Stomach smooth muscle (tissue), 2 donors: ENCODE measurements around the gene GPRIN2.

Experiments used
- H3K27ac ChIP-seq: one replicate; pipeline ENCODE4 v1.7.0; 2013; ENCODE audit warnings: mild to moderate bottlenecking, low read length, inconsistent platforms
- H3K27me3 ChIP-seq, 2 donors: one replicate each; pipeline ENCODE4 v1.7.0; 2013; ENCODE audit warnings: low read length in 2 of 2; ENCODE audit not compliant: insufficient read depth in 2 of 2, control insufficient read depth in 1 of 2
- H3K36me3 ChIP-seq, 2 donors: one replicate each; pipeline ENCODE4 v1.7.0; 2013; ENCODE audit warnings: low read length in 2 of 2; ENCODE audit not compliant: control insufficient read depth in 2 of 2, insufficient read depth in 2 of 2
- H3K4me1 ChIP-seq: one replicate; pipeline ENCODE4 v1.7.0; 2013; ENCODE audit warnings: low read length; ENCODE audit not compliant: control insufficient read depth, insufficient read depth
- H3K4me3 ChIP-seq, 2 donors: one replicate each; pipeline ENCODE4 v1.7.0; 2013; ENCODE audit warnings: low read length in 2 of 2
- H3K9ac ChIP-seq, 2 donors: one replicate each; pipeline ENCODE4 v1.7.0; 2013; ENCODE audit warnings: low read length in 2 of 2, mild to moderate bottlenecking in 1 of 2
- H3K9me3 ChIP-seq, 2 donors: one replicate each; pipeline ENCODE4 v1.7.0; 2013; ENCODE audit warnings: low read length in 2 of 2; ENCODE audit not compliant: control insufficient read depth in 2 of 2
- donor health status: healthy.
- donor health status: Pancreatic carcinoma.

The GPRIN2 gene

GRCh38 chr10:46523962-46524471, 32.4 kb downstream of the GPRIN2 start:
- peaks cover 0 to 3% of the 10 kb centered on the region in 2 donors for H3K9me3 ChIP-seq
- H3K9ac ChIP-seq = peak overlapping the region in 1 of 2 donors; percentile 2
- peak overlapping the region in 1 of 2 donors; percentile 8 for H3K4me3 ChIP-seq
- H3K27ac ChIP-seq = peak overlapping the region; percentile 46
- H3K36me3 ChIP-seq = peaks cover 0 to 2% of the 10 kb centered on the region in 2 donors
- H3K4me1 ChIP-seq = peaks cover 31% of the 10 kb centered on the region
- H3K27me3 ChIP-seq = peaks cover 0 to 42% of the 10 kb centered on the region in 2 donors

- Histone ChIP-seq H3K4me1 (peaks cover 31% of the 10 kb centered on the region), H3K27ac (peak overlapping the region; percentile 46), H3K9me3 (peaks cover 0 to 3% of the 10 kb centered on the region in 2 donors), H3K4me3 (peak overlapping the region in 1 of 2 donors; percentile 8), H3K27me3 (peaks cover 0 to 39% of the 10 kb centered on the region in 2 donors), H3K36me3 (peaks cover 0 to 2% of the 10 kb centered on the region in 2 donors), H3K9ac (peak overlapping the region in 1 of 2 donors; percentile 21)
Observed at GRCh38 chr10:46523119-46523961, 33.1 kb downstream of the GPRIN2 start.

- Histone ChIP-seq H3K9ac (no peak overlapping the region), H3K27me3 (peaks cover 0 to 39% of the 10 kb centered on the region in 2 donors), H3K27ac (no peak overlapping the region), H3K9me3 (peaks cover 0 to 3% of the 10 kb centered on the region in 2 donors), H3K4me3 (no peak overlapping the region), H3K4me1 (peaks cover 31% of the 10 kb centered on the region), H3K36me3 (peaks cover 0 to 2% of the 10 kb centered on the region in 2 donors)
Observed at GRCh38 chr10:46522295-46523118, 34.0 kb downstream of the GPRIN2 start.

GRCh38 chr10:46520941-46521340, 35.5 kb downstream of the GPRIN2 start:
- Histone ChIP-seq H3K4me3 (no peak overlapping the region), H3K9me3 (peaks cover 0 to 3% of the 10 kb centered on the region in 2 donors), H3K27ac (no peak overlapping the region)

GRCh38 chr10:46520381-46520780, 36.1 kb downstream of the GPRIN2 start:
- Histone ChIP-seq H3K4me1 (peaks cover 32% of the 10 kb centered on the region), H3K9me3 (peaks cover 0 to 3% of the 10 kb centered on the region in 2 donors)

More at GRCh38 chr10:46520941-46521340, 35.5 kb downstream of the GPRIN2 start:
- Histone ChIP-seq H3K36me3 (peaks cover 0 to 2% of the 10 kb centered on the region in 2 donors), H3K4me1 (peaks cover 33% of the 10 kb centered on the region), H3K27me3 (peaks cover 0 to 40% of the 10 kb centered on the region in 2 donors), H3K9ac (peak overlapping the region in 1 of 2 donors; percentile 36)

GRCh38 chr10:46518028-46518725, 38.3 kb downstream of the GPRIN2 start:
- Histone ChIP-seq H3K36me3 (peaks cover 0 to 2% of the 10 kb centered on the region in 2 donors), H3K9ac (peak overlapping the region in 1 of 2 donors; percentile 21), H3K4me3 (no peak overlapping the region), H3K27ac (no peak overlapping the region), H3K4me1 (peaks cover 16% of the 10 kb centered on the region), H3K27me3 (peaks cover 0 to 52% of the 10 kb centered on the region in 2 donors), H3K9me3 (peaks cover 0 to 3% of the 10 kb centered on the region in 2 donors)

More at GRCh38 chr10:46520381-46520780, 36.1 kb downstream of the GPRIN2 start:
- no peak overlapping the region for H3K9ac ChIP-seq
- peaks cover 0 to 2% of the 10 kb centered on the region in 2 donors for H3K36me3 ChIP-seq
- H3K4me3 ChIP-seq = no peak overlapping the region
- no peak overlapping the region for H3K27ac ChIP-seq
- H3K27me3 ChIP-seq = peaks cover 0 to 41% of the 10 kb centered on the region in 2 donors

- Histone ChIP-seq H3K9me3 (peaks cover 0 to 3% of the 10 kb centered on the region in 2 donors), H3K4me1 (peaks cover 13% of the 10 kb centered on the region), H3K9ac (no peak overlapping the region), H3K27me3 (peaks cover 0 to 46% of the 10 kb centered on the region in 2 donors), H3K4me3 (no peak overlapping the region), H3K36me3 (no peaks in the 10 kb centered on the region), H3K27ac (no peak overlapping the region)
Observed at GRCh38 chr10:46517541-46517940, 38.9 kb downstream of the GPRIN2 start.

- peaks cover 0 to 3% of the 10 kb centered on the region in 2 donors for H3K9me3 ChIP-seq
- H3K4me1 ChIP-seq = peaks cover 13% of the 10 kb centered on the region
- no peak overlapping the region for H3K9ac ChIP-seq
- H3K27me3 ChIP-seq = peaks cover 0 to 44% of the 10 kb centered on the region in 2 donors
- H3K4me3 ChIP-seq = no peak overlapping the region
- H3K27ac ChIP-seq = no peak overlapping the region
- no peaks in the 10 kb centered on the region for H3K36me3 ChIP-seq
Observed at GRCh38 chr10:46516660-46517416, 39.6 kb downstream of the GPRIN2 start.

GRCh38 chr10:46515793-46516192, 40.7 kb downstream of the GPRIN2 start:
- peaks cover 10% of the 10 kb centered on the region for H3K4me1 ChIP-seq
- H3K4me3 ChIP-seq = no peak overlapping the region
- H3K27me3 ChIP-seq = peaks cover 0 to 40% of the 10 kb centered on the region in 2 donors
- no peaks in the 10 kb centered on the region for H3K36me3 ChIP-seq
- no peak overlapping the region for H3K9ac ChIP-seq
- no peak overlapping the region for H3K27ac ChIP-seq
- H3K9me3 ChIP-seq = peaks cover 0 to 3% of the 10 kb centered on the region in 2 donors
